B cell (primary cell): ENCODE measurements around the gene GFI1B. TPM values are rescaled to one million over a fixed set of nuclear protein-coding genes. Genes with fewer than 3 reads are reported as not detected.

Experiments
- ATAC-seq: fragments of 200-7000 bp; cut with Tn5 transposase; one replicate; pipeline ENCODE4 v1.10.0; 2021; ENCODE audit warnings: low read depth, mild to moderate bottlenecking, moderate number of reproducible peaks, moderate library complexity
- CTCF ChIA-PET: fragments of 350-600 bp; sonication (Branson Sonifier 250); formaldehyde crosslinking; loops from one replicate; lab custom pipeline; 2021; ENCODE audit warnings: antibody characterized with exemption, inconsistent platforms; lab: Charles Lee
- POLR2A ChIA-PET: fragments of 350-600 bp; sonication (Branson Sonifier 250); formaldehyde crosslinking; loops from one replicate; lab custom pipeline; 2021; ENCODE audit warnings: antibody characterized with exemption; lab: Charles Lee
- DNase-seq: peaks from one replicate; pipeline ENCODE4 v3.0.0; 2013
- H2AFZ ChIP-seq: 2 replicates; pipeline ENCODE4 v1.6.1; 2012; ENCODE audit warnings: mild to moderate bottlenecking, low read depth, low read length; ENCODE audit not compliant: insufficient read depth, poor library complexity, severe bottlenecking
- H3K27ac ChIP-seq, 2 donors: 1 replicate in 1 of 2; 2 replicates in 1 of 2; pipeline ENCODE4 v1.5.1; 2012 to 2013; ENCODE audit warnings: low read length in 2 of 2, mild to moderate bottlenecking in 2 of 2, moderate library complexity in 1 of 2
- H3K27me3 ChIP-seq, 4 experiments: fragments of 200-600 bp in 1 of 4; sonication (generic) in 1 of 4; replicated peaks in 1 of 4; 1 replicate in 2 of 4; 2 replicates in 2 of 4; pipeline versions ENCODE4 v1.6.1 to v1.7.0; 2013 to 2016; ENCODE audit warnings: low read length in 3 of 4, mild to moderate bottlenecking in 2 of 4, mixed read lengths in 1 of 4, moderate library complexity in 1 of 4; ENCODE audit not compliant: insufficient read depth in 4 of 4, control insufficient read depth in 3 of 4; ENCODE audit errors: control extremely low read depth in 1 of 4
- H3K36me3 ChIP-seq, 2 experiments: replicated peaks in 1 of 2; 1 replicate in 1 of 2; 2 replicates in 1 of 2; pipeline versions ENCODE4 v1.6.1 to v1.7.1; 2013; ENCODE audit warnings: low read length in 1 of 2; ENCODE audit not compliant: insufficient read depth in 2 of 2, control insufficient read depth in 1 of 2; ENCODE audit errors: control extremely low read depth in 1 of 2, extremely low read depth in 1 of 2
- H3K4me1 ChIP-seq, 2 donors: fragments of 200-600 bp in 1 of 2; sonication (generic) in 1 of 2; 1 replicate in 1 of 2; 2 replicates in 1 of 2; pipeline versions ENCODE4 v1.5.1 to v1.6.1; 2013 to 2017; ENCODE audit warnings: low read length in 2 of 2; ENCODE audit not compliant: control insufficient read depth in 2 of 2, insufficient read depth in 2 of 2
- H3K4me2 ChIP-seq: replicated peaks from 2 replicates; pipeline ENCODE3; 2012; ENCODE audit warnings: mild to moderate bottlenecking, low read depth, low read length; ENCODE audit not compliant: poor library complexity, severe bottlenecking
- H3K4me3 ChIP-seq, 5 experiments: fragments of 200-600 bp in 1 of 5; sonication (generic) in 1 of 5; 1 replicate in 3 of 5; 2 replicates in 2 of 5; pipeline versions ENCODE4 v1.5.1 to v1.7.0; 2011 to 2016; ENCODE audit warnings: low read length in 4 of 5, mild to moderate bottlenecking in 4 of 5, low read depth in 2 of 5, control low read depth in 1 of 5, moderate library complexity in 1 of 5; ENCODE audit not compliant: insufficient read depth in 1 of 5; ENCODE audit errors: control extremely low read depth in 1 of 5, extremely low read depth in 1 of 5
- H3K79me2 ChIP-seq: fragments of 200-600 bp; sonication (generic); one replicate; pipeline ENCODE4 v1.6.0; 2016; ENCODE audit warnings: low read length; ENCODE audit not compliant: control insufficient read depth, insufficient read depth
- H3K9ac ChIP-seq: fragments of 200-600 bp; sonication (generic); 2 replicates; pipeline ENCODE4 v1.6.1; 2017; ENCODE audit warnings: mild to moderate bottlenecking, low read length, moderate library complexity
- H3K9me3 ChIP-seq, 3 donors: one replicate each; pipeline versions ENCODE4 v1.6.1 to v1.7.1; 2013; ENCODE audit warnings: low read length in 2 of 3; ENCODE audit not compliant: control insufficient read depth in 2 of 3, insufficient read depth in 1 of 3; ENCODE audit errors: control extremely low read depth in 1 of 3
- H4K20me1 ChIP-seq: 2 replicates; pipeline ENCODE4 v1.6.0; 2012; ENCODE audit warnings: mild to moderate bottlenecking, low read length; ENCODE audit not compliant: insufficient read depth, control insufficient read depth, poor library complexity, severe bottlenecking
- H3K27ac Mint-ChIP-seq: one replicate; pipeline ENCODE4 v1.8.0; 2021; ENCODE audit warnings: mixed read lengths
- H3K27me3 Mint-ChIP-seq: one replicate; pipeline ENCODE4 v1.8.0; 2021; ENCODE audit warnings: mixed read lengths
- H3K4me1 Mint-ChIP-seq: one replicate; pipeline ENCODE4 v1.8.0; 2021; ENCODE audit warnings: mixed read lengths
- H3K4me3 Mint-ChIP-seq: one replicate; pipeline ENCODE4 v1.8.0; 2021; ENCODE audit warnings: mixed read lengths
- H3K9me3 Mint-ChIP-seq: one replicate; pipeline ENCODE4 v1.8.0; 2022; ENCODE audit warnings: mixed read lengths; ENCODE audit not compliant: insufficient read depth
- CTCF ChIP-seq: fragments of 200-600 bp; IDR thresholded peaks from one replicate; pipeline ENCODE4 v1.8.0; 2022; ENCODE audit warnings: antibody characterized with exemption, mild to moderate bottlenecking
- EZH2 ChIP-seq: IDR thresholded peaks from 2 replicates; pipeline ENCODE4 v1.6.1; 2012; ENCODE audit warnings: borderline replicate concordance, low read depth, mild to moderate bottlenecking, moderate library complexity, low read length; ENCODE audit not compliant: insufficient read depth, poor library complexity, severe bottlenecking
- WGBS: methylation state at CpG from one replicate; pipeline ENCODE4 v1.1.5; 2013; ENCODE audit warnings: missing lambda C conversion rate; ENCODE audit not compliant: insufficient coverage; 5-methylcytosine and 5-hydroxymethylcytosine counted together
- intact Hi-C: fragments of 100-400 bp; cut with micrococcal nuclease; formaldehyde crosslinking; loops from one replicate; pipeline ENCODE4 v1.10.0; 2022
- polyA plus RNA-seq: library from polyadenylated mRNA; depleted of rRNA; stranded (reverse); fragments of >200 nt; gene quantifications from 2 replicates; pipeline ENCODE4 v1.2.3, GENCODE V29; 2012
- total RNA-seq, 2 donors: library from RNA; stranded (reverse); fragments of 120-200 nt in 1 of 2; gene quantifications; 1 replicate in 1 of 2; 2 replicates in 1 of 2; pipeline versions ENCODE4 v1.2.3 to v1.2.4, GENCODE V29; 2013 to 2022

GFI1B gene
- total and polyA plus RNA-seq, 2 donors (not counting 1 experiment from before 2014, with no cell fraction given) = 0.09 TPM; not detected in 1

GRCh38 chr9:132984202-132985070 lies 5.9 kb downstream of the GFI1B start:
- no peaks in the 10 kb centered on the region for H4K20me1 ChIP-seq
- peaks cover 11% of the 10 kb centered on the region for H3K4me1 Mint-ChIP-seq
- TF ChIP-seq CTCF (no peak), EZH2 (no peak)
- CTCF ChIA-PET = no interaction called here
- H3K9me3 Mint-ChIP-seq = no peaks in the 10 kb centered on the region
- H3K27ac ChIP-seq = no peak overlapping the region
- no peak overlapping the region for H3K4me3 ChIP-seq
- DNase-seq = no peak
- no peak overlapping the region for H3K4me2 ChIP-seq
- H3K27me3 Mint-ChIP-seq = peaks cover 47% of the 10 kb centered on the region
- WGBS = 17% methylated on average over 15 of the region's 20 CpGs
- H3K4me3 Mint-ChIP-seq = no peak overlapping the region
- H3K27me3 ChIP-seq = peaks cover 0 to 52% (median 14%) of the 10 kb centered on the region in 4 experiments
- no peak for ATAC-seq
- peaks cover 9 to 13% of the 10 kb centered on the region in 2 donors for H3K4me1 ChIP-seq
- H3K79me2 ChIP-seq = no peaks in the 10 kb centered on the region
- H2AFZ ChIP-seq = no peak overlapping the region
- H3K27ac Mint-ChIP-seq = no peak overlapping the region
- H3K9me3 ChIP-seq = no peaks in the 10 kb centered on the region
- no peaks in the 10 kb centered on the region for H3K36me3 ChIP-seq
- intact Hi-C loops = no loop called here
- POLR2A ChIA-PET = no interaction called here
- H3K9ac ChIP-seq = no peak overlapping the region

DNA sequence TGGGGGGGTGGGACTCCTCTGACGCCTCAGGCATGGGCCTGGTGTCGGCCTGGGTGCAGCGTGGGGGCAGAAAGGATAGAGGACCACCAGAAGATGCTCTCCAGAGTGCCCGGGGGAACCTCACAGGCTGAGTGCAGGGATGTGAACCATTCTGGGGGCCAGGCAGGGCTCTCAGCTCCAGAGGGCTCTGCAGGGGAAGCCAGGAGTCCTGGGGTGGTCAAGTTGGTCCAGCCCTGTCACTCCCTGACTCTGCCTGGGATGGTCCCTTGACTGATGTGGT lies 6.5 kb downstream of the GFI1B start:
- H3K79me2 ChIP-seq = no peaks in the 10 kb centered on the region
- H3K4me3 ChIP-seq = no peak overlapping the region
- no peak overlapping the region for H3K4me2 ChIP-seq
- intact Hi-C loops = no loop called here
- peaks cover 0 to 47% (median 8%) of the 10 kb centered on the region in 4 experiments for H3K27me3 ChIP-seq
- ChIA-PET POLR2A (no interaction called here), CTCF (no interaction called here)
- no peaks in the 10 kb centered on the region for H3K9me3 Mint-ChIP-seq
- peaks cover 7% of the 10 kb centered on the region for H3K4me1 Mint-ChIP-seq
- H3K4me3 Mint-ChIP-seq = no peak overlapping the region
- no peaks in the 10 kb centered on the region for H3K36me3 ChIP-seq
- H2AFZ ChIP-seq = no peak overlapping the region
- no peak overlapping the region for H3K27ac Mint-ChIP-seq
- 72% methylated on average over 4 of the region's 4 CpGs for WGBS
- TF ChIP-seq CTCF (no peak), EZH2 (no peak)
- peaks cover 44% of the 10 kb centered on the region for H3K27me3 Mint-ChIP-seq
- H4K20me1 ChIP-seq = no peaks in the 10 kb centered on the region
- no peak for ATAC-seq
- DNase-seq = no peak
- peaks cover 8 to 9% of the 10 kb centered on the region in 2 donors for H3K4me1 ChIP-seq
- H3K27ac ChIP-seq = no peak overlapping the region
- H3K9me3 ChIP-seq = no peaks in the 10 kb centered on the region
- H3K9ac ChIP-seq = no peak overlapping the region
